Panc1 (cell line): ENCODE data around the gene SETD3.

Experiments
- CTCF ChIP-seq: fragments of 450-650 bp; IDR thresholded peaks from 2 replicates; pipeline ENCODE4 v1.5.1; 2017; ENCODE audit warnings: mild to moderate bottlenecking
- POLR2AphosphoS5 ChIP-seq: IDR thresholded peaks from 2 replicates; pipeline ENCODE4 v1.6.1; 2012; ENCODE audit warnings: mild to moderate bottlenecking, low read depth, low read length, moderate library complexity

- no peak for TF ChIP-seq CTCF
- no peak for TF ChIP-seq POLR2AphosphoS5
Measured at GRCh38 chr14:99451234-99451633, 29.4 kb downstream of the SETD3 start.
